ENCODE results near the gene TMEM44. TPM values are rescaled to one million over a fixed set of nuclear protein-coding genes. Genes with fewer than 3 reads are reported as not detected.

The TMEM44 gene
- total and polyA plus RNA-seq, 4 donors: 7.0 to 31.5 (median 11.5) TPM

DNA sequence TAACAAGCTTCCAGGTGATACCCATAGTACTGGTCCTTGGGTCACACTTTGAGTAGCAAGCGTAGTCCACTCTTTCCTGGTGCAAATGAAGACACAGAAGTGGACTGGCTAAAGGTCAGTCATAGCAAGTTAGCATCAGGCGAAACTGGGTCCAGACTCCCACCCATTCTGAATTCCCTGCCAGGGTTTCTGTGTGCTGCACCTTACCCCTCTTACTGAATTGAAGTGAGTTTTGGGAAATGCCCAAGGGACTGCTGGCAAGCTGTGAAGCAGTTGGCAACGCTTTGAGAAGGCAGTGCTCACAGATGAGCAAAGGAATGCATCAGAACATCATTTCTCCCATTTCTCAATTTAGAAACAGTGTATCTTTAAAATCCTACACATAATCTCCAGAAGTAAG lies 40.5 kb upstream of the TMEM44 start:
- no peaks in the 10 kb centered on the region for H3K9me3 ChIP-seq (ENCODE audit: control insufficient read depth, low read length)
- DNase-seq (no peak), ATAC-seq (ENCODE audit: low FRiP score) (no peak)
- no peaks in the 10 kb centered on the region for H3K4me1 ChIP-seq (ENCODE audit: control insufficient read depth in 1 of 2, insufficient read depth in 2 of 2, low read length in 2 of 2)
- no peak overlapping the region for H3K27ac ChIP-seq (ENCODE audit: low read depth in 1 of 2, low read length in 2 of 2)
- no peaks in the 10 kb centered on the region for H3K27me3 ChIP-seq (ENCODE audit: control insufficient read depth in 1 of 2, insufficient read depth in 2 of 2, low read length in 1 of 2)
- no peaks in the 10 kb centered on the region for H3K36me3 ChIP-seq (ENCODE audit: control insufficient read depth in 1 of 2, insufficient read depth in 2 of 2, low read length in 1 of 2)
- intact Hi-C loops (cut with DNase I): loop anchor here in 1 of 2 donors (10.0 kb wide), 1 partner anchor 851 kb away; no protein-coding TSS in a partner anchor
- 66% methylated on average over 3 of the region's 3 CpGs for WGBS, 2 donors
- no peak overlapping the region for H3K4me3 ChIP-seq (ENCODE audit: low read length in 2 of 2)

- no peaks in the 10 kb centered on the region for H3K9me3 ChIP-seq (ENCODE audit: control insufficient read depth, low read length)
- intact Hi-C loops (cut with DNase I): loop anchor here in 1 of 2 donors (10.0 kb wide), 1 partner anchor 852 kb away; no protein-coding TSS in a partner anchor
- WGBS, 2 donors: 37 to 44% methylated on average over 5 of the region's 5 CpGs
- no peaks in the 10 kb centered on the region for H3K36me3 ChIP-seq (ENCODE audit: control insufficient read depth in 1 of 2, insufficient read depth in 2 of 2, low read length in 1 of 2)
- DNase-seq: no peak
- H3K27me3 ChIP-seq (ENCODE audit: control insufficient read depth in 1 of 2, insufficient read depth in 2 of 2, low read length in 1 of 2): no peaks in the 10 kb centered on the region
- peak overlapping the region in 1 of 2 donors; percentile 48 for H3K27ac ChIP-seq (ENCODE audit: low read depth in 1 of 2, low read length in 2 of 2)
- H3K4me3 ChIP-seq (ENCODE audit: low read length in 2 of 2): peak overlapping the region; percentile 60 to 90
- no peak for ATAC-seq (ENCODE audit: low FRiP score)
- no peaks in the 10 kb centered on the region for H3K4me1 ChIP-seq (ENCODE audit: control insufficient read depth in 1 of 2, insufficient read depth in 2 of 2, low read length in 2 of 2)
Measured at GRCh38 chr3:194672876-194673275, 39.7 kb upstream of the TMEM44 start.

- Histone ChIP-seq H3K27me3 (ENCODE audit: control insufficient read depth in 1 of 2, insufficient read depth in 2 of 2, low read length in 1 of 2) (no peaks in the 10 kb centered on the region), H3K4me3 (ENCODE audit: low read length in 2 of 2) (peak within 1 kb of the TSS; percentile 95 to 99), H3K4me1 (ENCODE audit: control insufficient read depth in 1 of 2, insufficient read depth in 2 of 2, low read length in 2 of 2) (no peaks in the 10 kb centered on the region), H3K27ac (ENCODE audit: low read depth in 1 of 2, low read length in 2 of 2) (peak within 1 kb of the TSS; percentile 50 to 93), H3K36me3 (ENCODE audit: control insufficient read depth in 1 of 2, insufficient read depth in 2 of 2, low read length in 1 of 2) (no peaks in the 10 kb centered on the region), H3K9me3 (ENCODE audit: control insufficient read depth, low read length) (no peaks in the 10 kb centered on the region)
- 0% methylated on average over 57 of the region's 57 CpGs for WGBS, 2 donors
- ATAC-seq (ENCODE audit: low FRiP score): peak; percentile 98
- DNase-seq: peak; percentile 96
- intact Hi-C loops (cut with DNase I): loop anchor here in 1 of 2 donors (10.0 kb wide), 1 partner anchor 853 kb away; no protein-coding TSS in a partner anchor
Measured at GRCh38 chr3:194671900-194672808, 38.9 kb upstream of the TMEM44 start, which contains the start of gene LSG1. Gene LSG1 (minus strand): TSS chr3:194672191. CDS start chr3:194672162, 29 bp downstream.

GRCh38 chr3:194671511-194671899 lies 38.3 kb upstream of the TMEM44 start:
- no peaks in the 10 kb centered on the region for H3K27me3 ChIP-seq (ENCODE audit: control insufficient read depth in 1 of 2, insufficient read depth in 2 of 2, low read length in 1 of 2)
- no peaks in the 10 kb centered on the region for H3K4me1 ChIP-seq (ENCODE audit: control insufficient read depth in 1 of 2, insufficient read depth in 2 of 2, low read length in 2 of 2)
- WGBS, 2 donors: 1% methylated on average over 5 of the region's 5 CpGs
- intact Hi-C loops (cut with DNase I): loop anchor here in 1 of 2 donors (10.0 kb wide), 1 partner anchor 853 kb away; no protein-coding TSS in a partner anchor
- H3K27ac ChIP-seq (ENCODE audit: low read depth in 1 of 2, low read length in 2 of 2): peak overlapping the region in 1 of 2 donors; percentile 88
- H3K4me3 ChIP-seq (ENCODE audit: low read length in 2 of 2): peak overlapping the region; percentile 95 to 99
- DNase-seq (no peak), ATAC-seq (ENCODE audit: low FRiP score) (no peak)
- no peaks in the 10 kb centered on the region for H3K36me3 ChIP-seq (ENCODE audit: control insufficient read depth in 1 of 2, insufficient read depth in 2 of 2, low read length in 1 of 2)
- H3K9me3 ChIP-seq (ENCODE audit: control insufficient read depth, low read length): no peaks in the 10 kb centered on the region

DNA sequence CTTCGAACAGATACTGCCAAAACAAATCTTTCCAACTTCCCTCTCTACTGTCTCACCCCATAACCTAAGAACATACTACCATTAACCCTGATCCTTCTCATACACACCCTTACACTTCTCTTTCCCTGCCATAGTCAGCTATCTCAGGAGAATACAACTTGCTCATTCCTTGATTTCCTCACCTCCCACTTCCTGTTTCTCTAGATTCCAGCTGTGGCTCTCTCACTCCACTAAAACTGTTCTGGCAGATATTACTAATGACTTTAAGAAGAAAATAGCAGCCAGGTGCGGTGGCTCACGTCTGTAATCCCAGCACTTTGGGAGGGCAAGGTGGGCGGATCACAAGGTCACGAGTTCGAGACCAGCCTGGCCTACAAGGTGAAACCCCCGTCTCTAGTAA lies 34.1 kb upstream of the TMEM44 start:
- no peak for ATAC-seq (ENCODE audit: low FRiP score)
- Histone ChIP-seq H3K4me3 (ENCODE audit: low read length in 2 of 2) (no peak overlapping the region), H3K4me1 (ENCODE audit: control insufficient read depth in 1 of 2, insufficient read depth in 2 of 2, low read length in 2 of 2) (no peaks in the 10 kb centered on the region), H3K9me3 (ENCODE audit: control insufficient read depth, low read length) (no peaks in the 10 kb centered on the region), H3K27me3 (ENCODE audit: control insufficient read depth in 1 of 2, insufficient read depth in 2 of 2, low read length in 1 of 2) (no peaks in the 10 kb centered on the region), H3K27ac (ENCODE audit: low read depth in 1 of 2, low read length in 2 of 2) (no peak overlapping the region), H3K36me3 (ENCODE audit: control insufficient read depth in 1 of 2, insufficient read depth in 2 of 2, low read length in 1 of 2) (peaks cover 0 to 4% of the 10 kb centered on the region in 2 donors)
- WGBS, 2 donors: 78 to 84% methylated on average over 7 of the region's 7 CpGs
- no peak for DNase-seq
- intact Hi-C loops (cut with DNase I): no loop called here

DNA sequence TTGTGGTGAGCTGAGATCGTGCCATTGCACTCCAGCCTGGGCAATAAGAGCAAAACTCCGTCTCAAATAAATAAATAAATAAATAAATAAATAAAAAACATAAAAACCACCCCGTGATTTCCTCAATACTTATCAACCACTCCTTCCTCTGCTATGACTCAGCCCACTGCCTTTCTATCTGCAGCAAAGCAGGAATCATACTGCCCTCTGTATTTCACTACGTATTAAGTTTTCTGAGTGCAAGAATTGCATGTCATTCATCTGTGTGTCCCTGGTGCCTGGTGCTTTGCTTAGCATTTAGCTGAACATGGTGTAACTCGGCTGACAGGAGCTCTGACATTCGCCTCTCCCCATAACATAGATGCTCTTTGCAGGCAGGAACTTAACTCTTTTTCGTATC lies 31.6 kb upstream of the TMEM44 start:
- no peak for DNase-seq
- Histone ChIP-seq H3K27ac (ENCODE audit: low read depth in 1 of 2, low read length in 2 of 2) (no peak overlapping the region), H3K4me1 (ENCODE audit: control insufficient read depth in 1 of 2, insufficient read depth in 2 of 2, low read length in 2 of 2) (no peaks in the 10 kb centered on the region), H3K4me3 (ENCODE audit: low read length in 2 of 2) (no peak overlapping the region), H3K36me3 (ENCODE audit: control insufficient read depth in 1 of 2, insufficient read depth in 2 of 2, low read length in 1 of 2) (peaks cover 0 to 7% of the 10 kb centered on the region in 2 donors), H3K27me3 (ENCODE audit: control insufficient read depth in 1 of 2, insufficient read depth in 2 of 2, low read length in 1 of 2) (no peaks in the 10 kb centered on the region), H3K9me3 (ENCODE audit: control insufficient read depth, low read length) (no peaks in the 10 kb centered on the region)
- intact Hi-C loops (cut with DNase I): loop anchor here in 1 of 2 donors (5.0 kb wide), 1 partner anchor 262 kb away; no protein-coding TSS in a partner anchor
- no peak for ATAC-seq (ENCODE audit: low FRiP score)
- WGBS, 2 donors: 91% methylated on average over 7 of the region's 7 CpGs

GRCh38 chr3:194661946-194662345 lies 28.7 kb upstream of the TMEM44 start:
- Histone ChIP-seq H3K36me3 (ENCODE audit: control insufficient read depth in 1 of 2, insufficient read depth in 2 of 2, low read length in 1 of 2) (peaks cover 3 to 11% of the 10 kb centered on the region in 2 donors), H3K4me3 (ENCODE audit: low read length in 2 of 2) (no peak overlapping the region), H3K27ac (ENCODE audit: low read depth in 1 of 2, low read length in 2 of 2) (no peak overlapping the region), H3K9me3 (ENCODE audit: control insufficient read depth, low read length) (no peaks in the 10 kb centered on the region), H3K4me1 (ENCODE audit: control insufficient read depth in 1 of 2, insufficient read depth in 2 of 2, low read length in 2 of 2) (no peaks in the 10 kb centered on the region), H3K27me3 (ENCODE audit: control insufficient read depth in 1 of 2, insufficient read depth in 2 of 2, low read length in 1 of 2) (no peaks in the 10 kb centered on the region)
- 76 to 81% methylated on average over 6 of the region's 6 CpGs for WGBS, 2 donors
- intact Hi-C loops (cut with DNase I): loop anchor here in 1 of 2 donors (5.0 kb wide), 1 partner anchor 265 kb away; no protein-coding TSS in a partner anchor
- no peak for ATAC-seq (ENCODE audit: low FRiP score)
- DNase-seq: no peak

GRCh38 chr3:194661374-194661773 lies 28.2 kb upstream of the TMEM44 start:
- no peak overlapping the region for H3K27ac ChIP-seq (ENCODE audit: low read depth in 1 of 2, low read length in 2 of 2)
- no peak for ATAC-seq (ENCODE audit: low FRiP score)

More at GRCh38 chr3:194661374-194661773, 28.2 kb upstream of the TMEM44 start:
- Histone ChIP-seq H3K4me3 (ENCODE audit: low read length in 2 of 2) (no peak overlapping the region), H3K27me3 (ENCODE audit: control insufficient read depth in 1 of 2, insufficient read depth in 2 of 2, low read length in 1 of 2) (no peaks in the 10 kb centered on the region), H3K4me1 (ENCODE audit: control insufficient read depth in 1 of 2, insufficient read depth in 2 of 2, low read length in 2 of 2) (no peaks in the 10 kb centered on the region), H3K9me3 (ENCODE audit: control insufficient read depth, low read length) (no peaks in the 10 kb centered on the region), H3K36me3 (ENCODE audit: control insufficient read depth in 1 of 2, insufficient read depth in 2 of 2, low read length in 1 of 2) (peaks cover 3 to 11% of the 10 kb centered on the region in 2 donors)
- WGBS, 2 donors: 88 to 91% methylated on average over 3 of the region's 3 CpGs
- DNase-seq: no peak
- intact Hi-C loops (cut with DNase I): loop anchor here in 1 of 2 donors (5.0 kb wide), 1 partner anchor 266 kb away; no protein-coding TSS in a partner anchor
